ENCODE results near the gene RTP3.
A peak's percentile ranks its signal among the peaks of the same experiment; 100 is the strongest.

The RTP3 gene

GRCh38 chr3:46469680-46470357, 28.0 kb upstream of the RTP3 start:
- DNase-seq = no peak

DNA sequence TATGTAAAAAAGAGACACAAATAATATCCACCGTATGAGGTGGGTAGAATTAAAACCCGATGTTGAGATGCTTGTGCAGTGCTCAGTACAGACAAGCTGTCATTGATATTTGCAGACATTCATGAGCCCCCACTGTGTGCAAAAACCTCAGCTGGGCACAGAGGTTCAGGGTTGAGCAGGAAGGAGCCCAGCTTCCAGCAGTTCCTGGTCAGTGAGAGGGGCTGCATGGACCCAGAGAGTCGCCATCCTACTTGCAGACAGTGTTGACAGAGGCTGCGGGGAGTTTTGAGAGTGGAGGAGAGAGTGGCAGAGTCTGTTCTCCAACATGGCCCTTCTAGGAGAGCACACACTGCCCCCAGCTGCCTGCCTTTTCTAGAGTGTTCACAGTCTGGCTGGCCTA, 26.9 kb upstream of the RTP3 start:
- no peak for DNase-seq

DNA sequence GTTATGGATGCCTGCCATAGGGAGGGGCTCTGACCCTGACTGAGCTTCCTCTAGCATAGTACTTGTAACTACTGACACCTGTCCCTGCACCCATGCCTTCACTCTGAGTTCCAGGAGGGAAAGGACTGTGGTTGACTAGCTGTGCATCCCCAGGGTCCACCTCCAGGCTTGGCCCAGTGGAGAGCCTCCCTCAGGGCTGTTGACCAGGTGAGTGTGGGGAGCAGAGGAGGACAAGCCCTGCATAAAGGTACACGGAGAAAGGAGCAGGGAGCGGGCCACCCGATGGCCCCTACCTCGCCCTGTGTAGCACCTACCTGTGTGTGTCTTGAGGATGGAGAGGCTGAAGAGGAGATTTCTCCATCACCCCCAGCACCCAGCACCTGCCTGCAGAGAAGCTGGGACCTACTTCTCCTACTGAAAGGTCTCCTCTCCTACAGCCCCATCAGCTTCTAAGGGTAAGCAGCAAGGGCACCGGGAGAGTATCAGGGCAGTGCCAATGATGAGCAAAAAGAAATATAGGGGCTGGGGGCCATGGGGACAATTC, 26.3 kb upstream of the RTP3 start:
- no peak for DNase-seq

GRCh38 chr3:46472736-46473135, 25.0 kb upstream of the RTP3 start:
- DNase-seq = no peak

GRCh38 chr3:46477145-46477544, 20.6 kb upstream of the RTP3 start:
- no peak for DNase-seq

DNA sequence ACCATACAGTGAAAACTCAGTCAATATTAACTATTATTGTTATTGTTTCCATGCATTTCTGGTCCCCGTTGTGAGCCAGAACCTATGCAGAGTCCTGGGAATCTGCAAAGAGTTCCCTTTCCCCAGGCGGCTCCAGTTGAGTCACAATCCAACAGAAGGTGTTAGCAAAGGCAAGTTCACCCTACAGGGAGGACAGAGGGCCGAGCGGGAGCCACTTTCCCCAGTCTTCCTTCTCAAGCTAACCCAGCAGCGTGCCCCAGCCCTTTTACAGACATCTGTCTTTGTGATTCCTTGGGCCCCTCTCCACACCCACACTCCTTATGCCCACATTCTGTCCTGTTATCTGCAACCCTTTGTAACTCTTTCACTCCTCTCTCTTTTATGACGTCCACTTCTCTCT, 20.0 kb upstream of the RTP3 start:
- no peak for DNase-seq

DNA sequence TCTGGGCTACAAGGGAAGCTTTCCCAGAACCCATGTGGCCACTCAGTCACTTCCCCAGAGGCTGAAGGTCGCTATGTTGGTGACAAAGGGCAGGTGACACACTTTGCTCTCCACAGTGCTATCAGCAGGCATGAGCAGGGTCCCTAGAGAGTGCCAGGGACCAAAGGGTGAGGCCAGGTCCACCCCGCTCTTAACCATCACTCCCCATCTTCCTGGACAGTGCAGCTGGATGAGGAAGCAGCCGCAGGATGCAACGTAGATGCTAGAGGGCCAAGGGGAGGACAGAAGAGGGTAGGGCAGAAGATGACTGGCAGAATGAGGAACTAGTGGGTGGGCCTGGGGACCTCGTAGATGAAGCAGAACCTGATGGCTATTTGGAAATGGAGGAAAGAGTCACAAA, 19.4 kb upstream of the RTP3 start:
- no peak for DNase-seq

- DNase-seq = no peak
Measured at GRCh38 chr3:46479021-46479420, 18.8 kb upstream of the RTP3 start.

DNA sequence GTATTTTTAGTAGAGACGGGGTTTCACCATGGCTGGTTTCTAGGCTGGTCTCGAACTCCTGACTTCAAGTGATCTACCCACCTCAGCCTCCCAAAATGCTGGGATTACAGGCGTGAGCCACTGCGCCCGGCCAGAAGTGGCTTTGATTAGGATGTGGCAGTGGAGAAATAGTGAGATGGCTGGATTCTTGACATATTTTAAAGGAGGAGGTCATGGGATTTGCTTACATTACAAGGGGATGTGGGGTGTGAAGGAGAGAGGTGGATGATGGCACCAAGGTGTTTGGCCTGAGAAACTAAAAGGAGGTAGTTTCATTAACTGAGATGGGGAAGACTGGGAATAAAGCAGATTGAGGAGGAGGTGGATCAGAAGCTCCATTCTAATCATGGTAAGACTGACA, 18.1 kb upstream of the RTP3 start:
- peak; percentile 13 for DNase-seq

DNA sequence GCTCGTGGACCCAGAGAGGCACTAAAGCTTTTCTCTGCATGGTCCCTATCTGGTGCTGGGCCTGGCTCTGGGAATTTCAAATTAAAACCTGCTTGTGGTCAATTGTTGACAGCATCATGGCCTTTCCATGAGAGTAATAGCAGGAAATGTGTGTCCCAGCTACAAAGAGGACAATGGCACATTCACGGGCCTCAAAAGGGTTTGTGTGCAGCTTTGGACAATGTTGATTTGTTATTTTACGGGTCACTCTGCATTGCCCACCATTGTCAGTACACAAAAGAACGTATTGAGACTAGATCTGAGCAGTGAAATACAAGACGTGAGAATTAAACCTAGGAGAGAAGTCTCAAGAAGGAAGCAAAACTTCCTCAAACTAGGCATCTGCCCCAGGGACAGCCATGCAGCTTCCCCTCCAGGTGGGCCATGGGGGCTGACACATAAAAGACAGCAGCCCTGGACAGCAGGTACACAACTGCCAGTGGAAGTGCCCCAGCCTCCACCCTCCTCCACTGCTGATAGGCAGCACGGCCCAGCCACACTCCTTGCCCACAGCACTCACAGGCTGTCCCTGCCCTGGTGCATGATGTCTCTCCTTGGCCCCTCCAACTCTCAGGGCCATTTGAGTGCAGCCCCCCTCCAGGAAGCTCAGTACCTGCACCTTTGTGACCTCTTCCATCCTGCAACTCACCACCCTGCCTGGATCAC, 17.1 kb upstream of the RTP3 start:
- DNase-seq = no peak

- no peak for DNase-seq
Measured at GRCh38 chr3:46481636-46482035, 16.1 kb upstream of the RTP3 start.

DNA sequence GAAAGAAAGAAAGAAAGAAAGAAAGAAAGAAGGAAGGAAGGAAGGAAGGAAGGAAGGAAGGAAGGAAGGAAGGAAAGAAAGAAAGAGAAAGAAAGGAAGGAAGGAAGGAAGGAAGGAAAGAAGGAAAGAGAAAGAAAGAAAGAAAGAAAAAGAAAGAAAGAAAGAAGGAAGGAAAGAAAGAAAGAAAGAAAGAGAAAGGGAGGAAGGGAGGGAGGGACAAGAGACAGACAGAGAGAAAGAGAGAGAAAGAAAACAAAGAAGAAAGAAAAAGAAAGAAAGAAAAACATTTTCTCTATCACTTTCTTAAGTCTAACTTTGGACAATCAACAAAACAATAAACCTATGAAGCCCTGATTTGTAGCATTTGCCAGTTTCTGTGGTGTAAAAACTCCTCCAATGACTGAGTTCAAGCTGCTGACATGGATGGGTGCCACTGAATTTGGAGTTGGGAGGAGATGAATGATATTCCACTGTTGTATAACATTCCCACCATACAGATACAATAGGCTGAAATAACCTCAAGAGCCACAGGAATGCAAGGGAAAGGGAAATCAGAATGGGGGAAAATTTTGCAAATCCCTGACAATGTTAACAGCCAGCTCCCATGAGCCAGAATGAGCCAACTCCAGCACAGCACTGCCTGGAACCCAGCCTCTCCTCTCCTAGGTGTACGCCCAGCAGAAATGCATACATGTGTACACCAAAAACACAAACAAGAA, 15.0 kb upstream of the RTP3 start:
- DNase-seq = peak; percentile 89

DNA sequence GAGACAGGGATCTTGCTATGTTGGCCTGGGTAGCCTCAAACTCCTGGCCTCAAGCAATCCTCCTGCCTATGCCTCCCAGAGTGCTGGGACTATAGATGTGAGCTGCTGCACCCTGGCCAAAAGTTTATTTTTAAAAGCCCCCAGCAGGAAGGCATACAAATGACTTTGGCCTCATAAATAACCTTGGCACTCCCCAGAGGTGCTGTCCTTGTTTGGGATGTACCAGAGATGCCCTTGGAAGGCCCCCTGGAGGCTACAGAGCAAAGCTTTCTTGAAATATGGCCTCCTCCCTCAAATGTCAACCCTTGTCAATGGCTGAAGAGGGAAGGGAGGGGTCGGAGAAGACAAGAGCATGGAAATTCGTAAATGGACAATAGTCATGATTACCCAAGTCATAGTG, 14.0 kb upstream of the RTP3 start:
- DNase-seq = no peak

DNA sequence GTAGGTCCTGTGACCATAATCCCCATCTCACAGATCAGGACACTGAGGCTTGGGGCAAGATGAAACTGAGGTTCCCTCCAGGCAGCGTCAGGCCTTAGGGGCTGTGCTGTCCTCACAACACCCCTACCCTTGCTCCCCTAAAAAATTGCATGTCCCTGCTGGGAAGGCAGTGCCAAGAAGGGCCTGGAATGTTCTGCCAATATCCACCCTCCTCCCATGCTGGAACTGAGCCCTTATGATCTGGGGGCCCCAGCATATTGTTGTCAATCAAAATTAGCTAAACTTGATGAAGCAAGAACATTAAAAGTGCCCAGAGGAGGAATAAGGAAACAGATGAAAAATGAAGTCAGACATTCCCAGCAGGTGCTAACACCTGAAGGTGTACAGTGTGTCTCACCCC, 13.4 kb upstream of the RTP3 start:
- no peak for DNase-seq

DNA sequence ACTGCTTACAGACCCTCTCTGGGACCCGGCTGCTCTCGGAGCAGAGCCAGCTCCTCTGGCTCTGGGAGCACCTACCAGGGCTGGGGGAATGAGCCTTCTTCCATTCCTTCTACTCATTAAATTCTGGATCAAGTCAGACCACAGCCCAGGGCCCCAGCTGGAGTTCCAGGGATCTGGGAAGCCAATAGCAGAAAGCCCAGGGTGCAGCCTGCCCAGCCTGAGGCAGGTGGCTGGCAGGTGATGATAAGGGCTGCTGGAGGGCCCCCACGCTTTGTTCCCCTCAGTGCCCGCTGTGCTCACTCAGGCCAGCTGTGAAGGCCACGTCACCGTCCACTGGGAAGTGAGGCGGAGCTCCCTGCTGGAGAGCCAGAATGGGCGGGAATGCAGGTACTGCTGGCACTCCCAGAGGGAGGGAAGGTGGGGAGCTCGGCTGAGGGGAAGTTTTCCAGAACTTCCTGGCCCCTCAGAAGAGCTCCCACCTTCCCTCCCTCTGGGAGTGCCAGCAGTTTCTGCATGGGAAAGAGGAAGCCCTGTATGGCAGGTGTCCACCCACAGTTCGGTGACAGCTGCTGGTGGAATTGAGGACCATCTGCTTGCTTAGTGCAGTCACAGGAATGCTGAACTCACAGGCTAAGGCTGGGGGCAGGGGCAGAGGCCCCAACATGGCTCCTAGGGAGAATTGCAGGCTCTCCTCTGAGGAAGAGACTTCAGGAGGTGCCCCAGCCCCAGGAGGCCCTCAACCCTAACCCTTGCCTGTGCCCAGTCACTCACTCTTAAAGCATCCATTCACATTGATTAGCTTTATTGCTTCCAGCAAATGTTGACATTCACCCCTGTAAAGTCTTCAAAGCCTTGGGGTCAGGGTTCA, 12.6 kb upstream of the RTP3 start:
- no peak for DNase-seq

DNA sequence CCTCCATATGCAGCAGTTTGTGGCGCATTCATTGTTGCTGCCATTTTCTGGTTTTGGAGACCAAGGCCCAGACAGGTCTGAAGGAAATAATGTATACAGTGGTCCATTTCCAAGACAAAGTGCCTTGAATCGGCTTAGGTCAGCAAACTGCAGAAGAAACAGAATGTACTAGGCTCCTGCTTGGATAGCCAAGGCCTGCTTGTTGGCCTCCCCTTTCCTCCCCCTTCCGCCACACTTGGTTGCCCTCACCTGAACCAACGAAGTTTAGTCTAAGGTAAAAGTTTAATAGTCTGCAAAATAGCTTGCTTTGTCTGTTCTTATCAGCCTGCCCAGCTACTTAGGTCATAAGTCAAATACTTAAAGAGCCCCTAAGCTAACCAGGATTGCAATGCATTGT, 12.0 kb upstream of the RTP3 start:
- DNase-seq = no peak

GRCh38 chr3:46488735-46489361, 8.9 kb upstream of the RTP3 start:
- peak; percentile 85 for DNase-seq

- DNase-seq = no peak
Measured at GRCh38 chr3:46489381-46489780, 8.4 kb upstream of the RTP3 start.

- peak; percentile 57 for DNase-seq
Measured at GRCh38 chr3:46489875-46490274, 7.9 kb upstream of the RTP3 start.

DNA sequence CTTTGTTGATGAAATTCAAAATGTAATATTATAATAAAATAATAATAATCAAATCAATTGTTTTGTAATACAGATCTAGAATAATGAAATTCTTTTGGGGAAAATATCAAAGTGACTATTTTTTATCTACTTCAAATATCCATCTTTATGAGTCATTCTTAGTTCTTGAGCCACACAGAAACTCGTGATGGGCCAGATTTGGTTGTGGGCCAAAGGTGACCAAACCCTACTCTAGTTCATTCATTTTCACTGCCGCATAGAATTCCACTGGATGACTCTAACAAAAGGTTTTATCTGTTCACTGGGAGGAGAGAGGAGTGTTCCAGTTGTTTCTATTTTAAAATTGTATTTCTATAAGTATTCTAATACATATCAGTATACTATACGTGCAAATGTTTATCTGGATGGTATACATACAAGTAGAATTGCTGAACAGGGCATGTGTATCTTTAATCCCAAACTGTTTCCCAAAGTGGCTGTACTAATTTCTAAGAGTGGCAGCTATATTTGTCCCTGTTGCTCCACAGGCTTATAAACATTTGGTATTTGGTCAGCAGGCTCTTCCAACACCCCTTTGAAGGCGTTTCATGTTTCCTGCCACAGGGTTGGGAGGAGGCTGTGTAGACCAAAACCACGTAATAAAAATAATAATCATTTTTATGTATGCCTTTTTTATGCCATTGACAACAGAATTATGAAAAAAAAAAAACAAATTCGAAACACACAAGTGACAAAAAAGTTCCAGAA, 7.3 kb upstream of the RTP3 start:
- DNase-seq = no peak
